SK-N-SH treated with all-trans-retinoic acid at 6 μM for 48 hours (cell line): Measurements from ENCODE around the gene TWIST2.

Experiments used
- SNAI2 ChIP-seq: fragments of 250-450 bp; sonication (Bioruptor Pico); IDR thresholded peaks from 2 replicates; pipeline ENCODE4 v1.5.0; 2020; ENCODE audit warnings: mild to moderate bottlenecking, moderate library complexity
- TSHZ2 ChIP-seq: fragments of 250-450 bp; sonication (Bioruptor Pico); IDR thresholded peaks from 2 replicates; pipeline ENCODE4 v1.5.0; 2020; ENCODE audit warnings: mild to moderate bottlenecking, moderate library complexity
- ZFP3 ChIP-seq: fragments of 250-450 bp; sonication (Bioruptor Pico); IDR thresholded peaks from 2 replicates; pipeline ENCODE4 v1.5.0; 2020; ENCODE audit warnings: mild to moderate bottlenecking, moderate library complexity
- TF ChIP-seq, protein P1 (sequence below): fragments of 250-450 bp; sonication (Bioruptor Pico); IDR thresholded peaks from 2 replicates; pipeline ENCODE4 v1.5.1; 2021; ENCODE audit warnings: mild to moderate bottlenecking, moderate library complexity
- TF ChIP-seq, protein P2 (sequence below): fragments of 250-450 bp; sonication (Bioruptor Pico); IDR thresholded peaks from 2 replicates; pipeline ENCODE4 v1.8.0; 2021; ENCODE audit warnings: low read depth, mild to moderate bottlenecking, moderate library complexity, borderline replicate concordance
- TF ChIP-seq, protein P3 (sequence below): fragments of 250-450 bp; sonication (Bioruptor Pico); IDR thresholded peaks from 2 replicates; pipeline ENCODE4 v1.8.0; 2020; ENCODE audit warnings: mild to moderate bottlenecking, moderate library complexity, borderline replicate concordance

DNA sequence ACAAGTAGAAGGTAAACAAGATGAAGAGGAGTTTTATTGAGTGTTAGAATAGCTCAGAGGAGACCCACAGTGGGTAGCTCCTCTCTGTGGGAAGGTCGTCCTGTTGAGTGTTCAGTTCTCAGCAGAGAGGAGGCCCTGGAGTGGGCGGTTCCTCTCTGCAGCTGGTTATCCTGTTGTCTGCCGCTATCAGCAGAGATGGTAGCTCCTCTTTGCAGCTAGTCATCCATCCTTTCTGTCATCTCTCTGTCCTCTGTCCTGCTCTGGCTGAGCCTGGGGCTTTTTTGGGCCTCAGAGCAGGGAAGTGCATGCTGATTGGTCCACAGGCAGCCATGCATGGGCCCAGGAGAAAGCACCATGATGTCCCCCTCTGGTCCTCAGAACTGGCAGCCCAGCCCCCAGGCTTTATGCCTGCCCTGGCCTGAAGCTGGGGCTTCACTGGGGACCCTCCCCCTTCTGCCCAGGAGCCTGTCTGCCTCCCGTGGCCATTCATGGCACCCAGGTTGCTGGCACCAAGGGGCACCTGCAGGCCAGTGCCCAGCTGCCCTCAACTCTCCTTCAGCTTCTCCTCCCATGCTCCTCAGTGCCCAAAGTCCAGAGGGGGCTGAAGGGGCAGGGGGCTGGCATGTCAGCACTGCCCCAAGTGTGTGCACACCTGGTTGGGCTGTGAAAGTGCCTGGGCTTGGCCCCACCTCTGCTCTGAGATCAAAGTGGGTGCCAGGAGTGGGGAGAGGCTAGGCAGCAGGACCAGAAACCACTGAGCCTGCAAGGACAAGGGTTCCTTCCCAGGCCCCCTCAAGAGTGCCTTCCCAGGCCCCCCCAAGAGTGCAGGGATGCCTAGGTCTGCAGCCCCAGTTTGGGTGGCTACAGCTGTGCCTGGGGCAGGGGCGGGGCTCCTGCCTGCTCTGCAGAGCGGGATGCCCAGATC is 98.7 kb downstream of the TWIST2 start:
- TF ChIP-seq, protein P1, sequence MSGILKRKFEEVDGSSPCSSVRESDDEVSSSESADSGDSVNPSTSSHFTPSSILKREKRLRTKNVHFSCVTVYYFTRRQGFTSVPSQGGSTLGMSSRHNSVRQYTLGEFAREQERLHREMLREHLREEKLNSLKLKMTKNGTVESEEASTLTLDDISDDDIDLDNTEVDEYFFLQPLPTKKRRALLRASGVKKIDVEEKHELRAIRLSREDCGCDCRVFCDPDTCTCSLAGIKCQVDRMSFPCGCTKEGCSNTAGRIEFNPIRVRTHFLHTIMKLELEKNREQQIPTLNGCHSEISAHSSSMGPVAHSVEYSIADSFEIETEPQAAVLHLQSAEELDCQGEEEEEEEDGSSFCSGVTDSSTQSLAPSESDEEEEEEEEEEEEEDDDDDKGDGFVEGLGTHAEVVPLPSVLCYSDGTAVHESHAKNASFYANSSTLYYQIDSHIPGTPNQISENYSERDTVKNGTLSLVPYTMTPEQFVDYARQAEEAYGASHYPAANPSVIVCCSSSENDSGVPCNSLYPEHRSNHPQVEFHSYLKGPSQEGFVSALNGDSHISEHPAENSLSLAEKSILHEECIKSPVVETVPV (CRISPR knock-in tag) = no peak
- TF ChIP-seq ZFP3 (CRISPR knock-in tag) = no peak
- TF ChIP-seq TSHZ2 (CRISPR knock-in tag) = no peak
- no peak for TF ChIP-seq SNAI2 (CRISPR knock-in tag)
- TF ChIP-seq, protein P2, sequence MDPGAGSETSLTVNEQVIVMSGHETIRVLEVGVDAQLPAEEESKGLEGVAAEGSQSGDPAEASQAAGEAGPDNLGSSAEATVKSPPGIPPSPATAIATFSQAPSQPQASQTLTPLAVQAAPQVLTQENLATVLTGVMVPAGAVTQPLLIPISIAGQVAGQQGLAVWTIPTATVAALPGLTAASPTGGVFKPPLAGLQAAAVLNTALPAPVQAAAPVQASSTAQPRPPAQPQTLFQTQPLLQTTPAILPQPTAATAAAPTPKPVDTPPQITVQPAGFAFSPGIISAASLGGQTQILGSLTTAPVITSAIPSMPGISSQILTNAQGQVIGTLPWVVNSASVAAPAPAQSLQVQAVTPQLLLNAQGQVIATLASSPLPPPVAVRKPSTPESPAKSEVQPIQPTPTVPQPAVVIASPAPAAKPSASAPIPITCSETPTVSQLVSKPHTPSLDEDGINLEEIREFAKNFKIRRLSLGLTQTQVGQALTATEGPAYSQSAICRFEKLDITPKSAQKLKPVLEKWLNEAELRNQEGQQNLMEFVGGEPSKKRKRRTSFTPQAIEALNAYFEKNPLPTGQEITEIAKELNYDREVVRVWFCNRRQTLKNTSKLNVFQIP (CRISPR knock-in tag) = no peak
- TF ChIP-seq, protein P3, sequence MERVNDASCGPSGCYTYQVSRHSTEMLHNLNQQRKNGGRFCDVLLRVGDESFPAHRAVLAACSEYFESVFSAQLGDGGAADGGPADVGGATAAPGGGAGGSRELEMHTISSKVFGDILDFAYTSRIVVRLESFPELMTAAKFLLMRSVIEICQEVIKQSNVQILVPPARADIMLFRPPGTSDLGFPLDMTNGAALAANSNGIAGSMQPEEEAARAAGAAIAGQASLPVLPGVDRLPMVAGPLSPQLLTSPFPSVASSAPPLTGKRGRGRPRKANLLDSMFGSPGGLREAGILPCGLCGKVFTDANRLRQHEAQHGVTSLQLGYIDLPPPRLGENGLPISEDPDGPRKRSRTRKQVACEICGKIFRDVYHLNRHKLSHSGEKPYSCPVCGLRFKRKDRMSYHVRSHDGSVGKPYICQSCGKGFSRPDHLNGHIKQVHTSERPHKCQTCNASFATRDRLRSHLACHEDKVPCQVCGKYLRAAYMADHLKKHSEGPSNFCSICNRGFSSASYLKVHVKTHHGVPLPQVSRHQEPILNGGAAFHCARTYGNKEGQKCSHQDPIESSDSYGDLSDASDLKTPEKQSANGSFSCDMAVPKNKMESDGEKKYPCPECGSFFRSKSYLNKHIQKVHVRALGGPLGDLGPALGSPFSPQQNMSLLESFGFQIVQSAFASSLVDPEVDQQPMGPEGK (CRISPR knock-in tag) = no peak
